Liver (tissue), 9 donors: ENCODE results near the gene CEP85L. TPM values are rescaled to one million over a fixed set of nuclear protein-coding genes. Genes with fewer than 3 reads are reported as not detected.

Experiments used
- DNase-seq: peaks from one replicate; pipeline ENCODE4 v3.0.0-alpha.2; 2017; ENCODE audit warnings: low spot score
- H3K27ac ChIP-seq, 2 donors: one replicate each; pipeline ENCODE4 v1.7.0; 2013; ENCODE audit warnings: inconsistent platforms in 2 of 2, low read length in 2 of 2, control low read depth in 1 of 2, low read depth in 1 of 2, mild to moderate bottlenecking in 1 of 2
- H3K27me3 ChIP-seq, 4 donors: one replicate each; pipeline versions ENCODE4 v1.6.1 to v1.7.0; 2013; ENCODE audit warnings: low read length in 3 of 4, inconsistent platforms in 1 of 4, mild to moderate bottlenecking in 1 of 4, moderate library complexity in 1 of 4; ENCODE audit not compliant: control insufficient read depth in 4 of 4, insufficient read depth in 4 of 4
- H3K36me3 ChIP-seq, 4 donors: one replicate each; pipeline versions ENCODE4 v1.6.1 to v1.7.0; 2013; ENCODE audit warnings: low read length in 3 of 4, mild to moderate bottlenecking in 3 of 4, low read depth in 1 of 4, moderate library complexity in 1 of 4; ENCODE audit not compliant: control insufficient read depth in 4 of 4, insufficient read depth in 3 of 4
- H3K4me1 ChIP-seq, 4 donors: one replicate each; pipeline versions ENCODE4 v1.6.1 to v1.7.0; 2013; ENCODE audit warnings: low read length in 3 of 4, mild to moderate bottlenecking in 3 of 4, moderate library complexity in 1 of 4; ENCODE audit not compliant: control insufficient read depth in 4 of 4, insufficient read depth in 4 of 4
- H3K4me3 ChIP-seq, 3 donors: one replicate each; pipeline versions ENCODE4 v1.6.1 to v1.7.0; 2013; ENCODE audit warnings: low read length in 3 of 3, control low read depth in 1 of 3, low read depth in 1 of 3, mild to moderate bottlenecking in 1 of 3
- H3K9ac ChIP-seq, 2 donors: one replicate each; pipeline ENCODE4 v1.7.0; 2013; ENCODE audit warnings: low read length in 2 of 2, mild to moderate bottlenecking in 2 of 2, moderate library complexity in 2 of 2, control low read depth in 1 of 2, low read depth in 1 of 2
- H3K9me3 ChIP-seq, 4 donors: one replicate each; pipeline versions ENCODE4 v1.6.1 to v1.7.0; 2013; ENCODE audit warnings: low read length in 3 of 4; ENCODE audit not compliant: control insufficient read depth in 4 of 4
- EGR1 ChIP-seq, 2 donors: IDR thresholded peaks; 2 replicates each; pipeline ENCODE4 v1.6.1; 2016 to 2018; ENCODE audit warnings: antibody characterized with exemption in 2 of 2, low read depth in 2 of 2
- FOXA1 ChIP-seq: IDR thresholded peaks from 2 replicates; pipeline ENCODE4 v1.6.1; 2016; ENCODE audit warnings: antibody characterized with exemption
- FOXA2 ChIP-seq: IDR thresholded peaks from 2 replicates; pipeline ENCODE4 v1.6.1; 2016; ENCODE audit warnings: antibody characterized with exemption
- GABPA ChIP-seq, 2 donors: IDR thresholded peaks in 1 of 2; conservative IDR thresholded peaks in 1 of 2; 2 replicates each; pipeline ENCODE4 v1.6.1; 2016; ENCODE audit warnings: antibody characterized with exemption in 2 of 2, mild to moderate bottlenecking in 1 of 2, moderate library complexity in 1 of 2
- HNF4A ChIP-seq, 2 donors: conservative IDR thresholded peaks; 2 replicates each; pipeline ENCODE4 v1.6.1; 2016; ENCODE audit warnings: antibody characterized with exemption in 2 of 2, mild to moderate bottlenecking in 2 of 2
- HNF4G ChIP-seq: IDR thresholded peaks from 2 replicates; pipeline ENCODE4 v1.6.1; 2016; ENCODE audit warnings: antibody characterized with exemption
- JUND ChIP-seq, 2 donors: IDR thresholded peaks; 2 replicates each; pipeline ENCODE4 v1.6.1; 2016; ENCODE audit warnings: antibody characterized with exemption in 2 of 2
- NR2F2 ChIP-seq: IDR thresholded peaks from 2 replicates; pipeline ENCODE4 v1.6.1; 2016; ENCODE audit warnings: antibody characterized with exemption
- RAD21 ChIP-seq, 2 donors: IDR thresholded peaks; 2 replicates each; pipeline ENCODE4 v1.6.1; 2016; ENCODE audit warnings: antibody characterized with exemption in 2 of 2, mild to moderate bottlenecking in 2 of 2
- RXRA ChIP-seq, 2 donors: IDR thresholded peaks; 2 replicates each; pipeline ENCODE4 v1.6.1; 2017 to 2018; ENCODE audit warnings: antibody characterized with exemption in 2 of 2, mild to moderate bottlenecking in 1 of 2
- SP1 ChIP-seq: IDR thresholded peaks from 2 replicates; pipeline ENCODE4 v1.6.1; 2018; ENCODE audit warnings: antibody characterized with exemption, mild to moderate bottlenecking
- TAF1 ChIP-seq: conservative IDR thresholded peaks from 2 replicates; pipeline ENCODE4 v1.6.1; 2016; ENCODE audit warnings: antibody characterized with exemption, mild to moderate bottlenecking
- YY1 ChIP-seq: IDR thresholded peaks from 2 replicates; pipeline ENCODE4 v1.6.1; 2016; ENCODE audit warnings: antibody characterized with exemption, mild to moderate bottlenecking
- WGBS: extraction: QIAGEN DNeasy Blood & Tissue Kit; methylation state at CpG from one replicate; pipeline ENCODE4 v1.1.7; 2013; 5-methylcytosine and 5-hydroxymethylcytosine counted together
- polyA plus RNA-seq, 2 donors: library from polyadenylated mRNA; stranded (reverse) in 1 of 2; unstranded in 1 of 2; fragments of 200-250 nt in 1 of 2; fragments of >200 nt in 1 of 2; fragmentation: Nextera tagmentation in 1 of 2; extraction: Ambion mirVana in 1 of 2; gene quantifications; one replicate each; pipeline versions ENCODE4 v1.2.1 to v1.2.3, GENCODE V29; 2013 to 2015
- total RNA-seq, 2 donors: library from RNA; depleted of rRNA; stranded (reverse); fragments of >200 nt; gene quantifications; one replicate each; pipeline ENCODE4 v1.2.3, GENCODE V29; 2014
- TF ChIP-seq, protein P1 (sequence below): IDR thresholded peaks from 2 replicates; pipeline ENCODE4 v1.6.1; 2016; ENCODE audit warnings: antibody characterized with exemption
- TF ChIP-seq, protein P2 (sequence below): IDR thresholded peaks from 2 replicates; pipeline ENCODE4 v1.6.1; 2016; ENCODE audit warnings: antibody characterized with exemption
- TF ChIP-seq, protein P3 (sequence below): fragments of 150-350 bp; IDR thresholded peaks from 2 replicates; pipeline ENCODE4 v1.5.1; 2017; ENCODE audit warnings: improper control_type of control experiment, low read depth, low read length; ENCODE audit not compliant: missing input control
- TF ChIP-seq, protein P4 (sequence below): IDR thresholded peaks from 2 replicates; pipeline ENCODE4 v1.6.1; 2016; ENCODE audit warnings: antibody characterized with exemption
- TF ChIP-seq, protein P5 (sequence below): IDR thresholded peaks from 2 replicates; pipeline ENCODE4 v1.6.1; 2016; ENCODE audit warnings: antibody characterized with exemption, mild to moderate bottlenecking
- donor health status: healthy.
- donor health status: healthy.
- donor health status: healthy.
- donor health status: healthy.
- donor health status: healthy.

Gene CEP85L
- total and polyA plus RNA-seq, 4 donors: 0.40 to 6.4 (median 2.3) TPM

DNA sequence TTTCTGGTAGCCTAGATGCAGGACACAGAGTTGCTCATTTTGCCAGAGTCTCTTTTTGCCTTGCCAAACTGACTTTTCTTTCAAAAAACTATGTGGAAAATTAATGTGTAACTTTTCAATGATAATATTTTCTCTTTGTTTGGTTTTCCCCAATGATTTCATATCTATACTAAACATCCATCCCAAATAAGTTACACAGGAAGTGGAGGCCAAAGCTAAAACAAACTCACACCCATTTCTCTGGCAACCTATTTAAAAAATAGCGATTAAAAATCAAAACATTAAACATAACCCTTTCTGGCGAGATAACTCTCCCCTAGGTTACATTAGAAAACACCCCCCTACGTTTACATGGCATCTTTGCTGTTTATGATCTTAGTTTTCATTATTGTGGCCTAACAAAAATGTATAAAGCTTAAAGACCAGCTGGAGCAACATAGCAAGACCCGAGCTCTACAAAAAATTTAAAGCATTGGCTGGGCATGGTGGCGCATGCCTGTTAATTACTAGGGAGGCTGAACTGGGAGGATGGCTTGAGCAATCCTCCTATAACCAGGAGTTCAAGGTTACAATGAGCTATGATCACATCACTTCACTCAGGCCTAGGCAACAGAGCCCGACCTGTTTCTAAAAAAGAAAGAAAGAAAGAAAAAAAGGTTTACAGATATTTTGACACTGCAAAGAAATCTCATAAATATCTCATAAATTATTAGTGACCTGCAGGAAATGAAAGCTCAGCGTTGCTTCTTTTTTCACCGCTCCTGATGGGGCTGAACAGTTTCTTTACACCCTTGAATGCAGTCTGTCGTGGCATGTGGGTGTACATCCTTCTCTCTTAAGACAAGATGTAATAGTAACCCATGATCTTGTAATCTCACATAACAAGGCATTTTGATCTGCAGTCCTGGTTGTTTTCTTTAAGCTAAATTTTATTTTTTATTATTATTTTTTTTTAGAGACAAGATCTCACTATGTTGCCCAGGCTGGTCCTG, 32.8 kb upstream of the CEP85L start:
- H3K4me1 ChIP-seq: no peaks in the 10 kb centered on the region
- WGBS: 84% methylated on average over 9 of the region's 9 CpGs
- no peaks in the 10 kb centered on the region for H3K9me3 ChIP-seq
- TF ChIP-seq, protein P1, sequence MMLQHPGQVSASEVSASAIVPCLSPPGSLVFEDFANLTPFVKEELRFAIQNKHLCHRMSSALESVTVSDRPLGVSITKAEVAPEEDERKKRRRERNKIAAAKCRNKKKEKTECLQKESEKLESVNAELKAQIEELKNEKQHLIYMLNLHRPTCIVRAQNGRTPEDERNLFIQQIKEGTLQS: no peak
- no peak for TF ChIP-seq YY1
- TF ChIP-seq, protein P2, sequence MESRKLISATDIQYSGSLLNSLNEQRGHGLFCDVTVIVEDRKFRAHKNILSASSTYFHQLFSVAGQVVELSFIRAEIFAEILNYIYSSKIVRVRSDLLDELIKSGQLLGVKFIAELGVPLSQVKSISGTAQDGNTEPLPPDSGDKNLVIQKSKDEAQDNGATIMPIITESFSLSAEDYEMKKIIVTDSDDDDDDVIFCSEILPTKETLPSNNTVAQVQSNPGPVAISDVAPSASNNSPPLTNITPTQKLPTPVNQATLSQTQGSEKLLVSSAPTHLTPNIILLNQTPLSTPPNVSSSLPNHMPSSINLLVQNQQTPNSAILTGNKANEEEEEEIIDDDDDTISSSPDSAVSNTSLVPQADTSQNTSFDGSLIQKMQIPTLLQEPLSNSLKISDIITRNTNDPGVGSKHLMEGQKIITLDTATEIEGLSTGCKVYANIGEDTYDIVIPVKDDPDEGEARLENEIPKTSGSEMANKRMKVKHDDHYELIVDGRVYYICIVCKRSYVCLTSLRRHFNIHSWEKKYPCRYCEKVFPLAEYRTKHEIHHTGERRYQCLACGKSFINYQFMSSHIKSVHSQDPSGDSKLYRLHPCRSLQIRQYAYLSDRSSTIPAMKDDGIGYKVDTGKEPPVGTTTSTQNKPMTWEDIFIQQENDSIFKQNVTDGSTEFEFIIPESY: no peak
- TF ChIP-seq, protein P3, sequence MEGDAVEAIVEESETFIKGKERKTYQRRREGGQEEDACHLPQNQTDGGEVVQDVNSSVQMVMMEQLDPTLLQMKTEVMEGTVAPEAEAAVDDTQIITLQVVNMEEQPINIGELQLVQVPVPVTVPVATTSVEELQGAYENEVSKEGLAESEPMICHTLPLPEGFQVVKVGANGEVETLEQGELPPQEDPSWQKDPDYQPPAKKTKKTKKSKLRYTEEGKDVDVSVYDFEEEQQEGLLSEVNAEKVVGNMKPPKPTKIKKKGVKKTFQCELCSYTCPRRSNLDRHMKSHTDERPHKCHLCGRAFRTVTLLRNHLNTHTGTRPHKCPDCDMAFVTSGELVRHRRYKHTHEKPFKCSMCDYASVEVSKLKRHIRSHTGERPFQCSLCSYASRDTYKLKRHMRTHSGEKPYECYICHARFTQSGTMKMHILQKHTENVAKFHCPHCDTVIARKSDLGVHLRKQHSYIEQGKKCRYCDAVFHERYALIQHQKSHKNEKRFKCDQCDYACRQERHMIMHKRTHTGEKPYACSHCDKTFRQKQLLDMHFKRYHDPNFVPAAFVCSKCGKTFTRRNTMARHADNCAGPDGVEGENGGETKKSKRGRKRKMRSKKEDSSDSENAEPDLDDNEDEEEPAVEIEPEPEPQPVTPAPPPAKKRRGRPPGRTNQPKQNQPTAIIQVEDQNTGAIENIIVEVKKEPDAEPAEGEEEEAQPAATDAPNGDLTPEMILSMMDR: no peak
- TF ChIP-seq, protein P4, sequence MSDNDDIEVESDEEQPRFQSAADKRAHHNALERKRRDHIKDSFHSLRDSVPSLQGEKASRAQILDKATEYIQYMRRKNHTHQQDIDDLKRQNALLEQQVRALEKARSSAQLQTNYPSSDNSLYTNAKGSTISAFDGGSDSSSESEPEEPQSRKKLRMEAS: no peak
- no peak for TF ChIP-seq TAF1
- no peak for TF ChIP-seq HNF4G
- TF ChIP-seq RAD21 (IDR thresholded peaks at IDR 0.05): no peak
- TF ChIP-seq SP1: no peak
- no peak for TF ChIP-seq FOXA1
- TF ChIP-seq JUND (IDR thresholded peaks at IDR 0.05): no peak
- no peak for TF ChIP-seq EGR1 (IDR thresholded peaks at IDR 0.05; ENCODE audit: low read depth in 2 of 2)
- TF ChIP-seq RXRA (IDR thresholded peaks at IDR 0.05): no peak
- no peak for TF ChIP-seq GABPA (IDR thresholded peaks at IDR 0.05 in 1 of 2, conservative IDR thresholded peaks at IDR 0.05 in 1 of 2)
- no peak for TF ChIP-seq NR2F2
- TF ChIP-seq, protein P5, sequence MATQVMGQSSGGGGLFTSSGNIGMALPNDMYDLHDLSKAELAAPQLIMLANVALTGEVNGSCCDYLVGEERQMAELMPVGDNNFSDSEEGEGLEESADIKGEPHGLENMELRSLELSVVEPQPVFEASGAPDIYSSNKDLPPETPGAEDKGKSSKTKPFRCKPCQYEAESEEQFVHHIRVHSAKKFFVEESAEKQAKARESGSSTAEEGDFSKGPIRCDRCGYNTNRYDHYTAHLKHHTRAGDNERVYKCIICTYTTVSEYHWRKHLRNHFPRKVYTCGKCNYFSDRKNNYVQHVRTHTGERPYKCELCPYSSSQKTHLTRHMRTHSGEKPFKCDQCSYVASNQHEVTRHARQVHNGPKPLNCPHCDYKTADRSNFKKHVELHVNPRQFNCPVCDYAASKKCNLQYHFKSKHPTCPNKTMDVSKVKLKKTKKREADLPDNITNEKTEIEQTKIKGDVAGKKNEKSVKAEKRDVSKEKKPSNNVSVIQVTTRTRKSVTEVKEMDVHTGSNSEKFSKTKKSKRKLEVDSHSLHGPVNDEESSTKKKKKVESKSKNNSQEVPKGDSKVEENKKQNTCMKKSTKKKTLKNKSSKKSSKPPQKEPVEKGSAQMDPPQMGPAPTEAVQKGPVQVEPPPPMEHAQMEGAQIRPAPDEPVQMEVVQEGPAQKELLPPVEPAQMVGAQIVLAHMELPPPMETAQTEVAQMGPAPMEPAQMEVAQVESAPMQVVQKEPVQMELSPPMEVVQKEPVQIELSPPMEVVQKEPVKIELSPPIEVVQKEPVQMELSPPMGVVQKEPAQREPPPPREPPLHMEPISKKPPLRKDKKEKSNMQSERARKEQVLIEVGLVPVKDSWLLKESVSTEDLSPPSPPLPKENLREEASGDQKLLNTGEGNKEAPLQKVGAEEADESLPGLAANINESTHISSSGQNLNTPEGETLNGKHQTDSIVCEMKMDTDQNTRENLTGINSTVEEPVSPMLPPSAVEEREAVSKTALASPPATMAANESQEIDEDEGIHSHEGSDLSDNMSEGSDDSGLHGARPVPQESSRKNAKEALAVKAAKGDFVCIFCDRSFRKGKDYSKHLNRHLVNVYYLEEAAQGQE: no peak
- TF ChIP-seq FOXA2: no peak
- TF ChIP-seq HNF4A (conservative IDR thresholded peaks at IDR 0.05): no peak
- H3K36me3 ChIP-seq: no peaks in the 10 kb centered on the region
- H3K4me3 ChIP-seq: no peak overlapping the region
- DNase-seq: no peak
- H3K9ac ChIP-seq: no peak overlapping the region
- H3K27ac ChIP-seq: no peak overlapping the region
- no peaks in the 10 kb centered on the region for H3K27me3 ChIP-seq
